Measurements from ENCODE around the gene TMEM167A.

The TMEM167A gene

DNA sequence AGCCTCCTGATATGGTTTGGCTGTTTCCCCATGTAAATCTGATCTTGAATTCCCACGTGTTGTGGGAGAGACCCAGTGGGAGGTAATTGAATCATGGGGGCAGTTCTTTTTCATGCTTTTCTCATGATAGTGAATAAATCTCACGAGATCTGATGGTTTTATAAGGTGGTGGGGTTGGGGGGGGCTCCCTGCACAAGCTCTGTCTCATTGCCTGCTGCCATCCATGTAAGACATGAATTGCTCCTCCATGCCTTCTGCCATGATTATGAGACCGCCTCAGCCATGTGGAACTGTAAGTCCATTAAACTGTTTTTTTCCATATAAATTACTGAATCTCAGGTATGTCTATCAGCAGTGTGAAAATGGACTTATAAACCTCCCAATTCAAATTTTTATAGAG lies 13.0 kb upstream of the TMEM167A start:
- no peak for DNase-seq (ENCODE audit: low read depth)
- no peak overlapping the region for H3K4me3 ChIP-seq (ENCODE audit: low read depth, low read length)
- TF ChIP-seq, protein P1, sequence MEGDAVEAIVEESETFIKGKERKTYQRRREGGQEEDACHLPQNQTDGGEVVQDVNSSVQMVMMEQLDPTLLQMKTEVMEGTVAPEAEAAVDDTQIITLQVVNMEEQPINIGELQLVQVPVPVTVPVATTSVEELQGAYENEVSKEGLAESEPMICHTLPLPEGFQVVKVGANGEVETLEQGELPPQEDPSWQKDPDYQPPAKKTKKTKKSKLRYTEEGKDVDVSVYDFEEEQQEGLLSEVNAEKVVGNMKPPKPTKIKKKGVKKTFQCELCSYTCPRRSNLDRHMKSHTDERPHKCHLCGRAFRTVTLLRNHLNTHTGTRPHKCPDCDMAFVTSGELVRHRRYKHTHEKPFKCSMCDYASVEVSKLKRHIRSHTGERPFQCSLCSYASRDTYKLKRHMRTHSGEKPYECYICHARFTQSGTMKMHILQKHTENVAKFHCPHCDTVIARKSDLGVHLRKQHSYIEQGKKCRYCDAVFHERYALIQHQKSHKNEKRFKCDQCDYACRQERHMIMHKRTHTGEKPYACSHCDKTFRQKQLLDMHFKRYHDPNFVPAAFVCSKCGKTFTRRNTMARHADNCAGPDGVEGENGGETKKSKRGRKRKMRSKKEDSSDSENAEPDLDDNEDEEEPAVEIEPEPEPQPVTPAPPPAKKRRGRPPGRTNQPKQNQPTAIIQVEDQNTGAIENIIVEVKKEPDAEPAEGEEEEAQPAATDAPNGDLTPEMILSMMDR (IDR thresholded peaks at IDR 0.05; ENCODE audit: low read depth, low read length) = no peak
- no peak for TF ChIP-seq MYC (IDR thresholded peaks at IDR 0.05; ENCODE audit: low read depth, low read length)
- TF ChIP-seq, protein P2, sequence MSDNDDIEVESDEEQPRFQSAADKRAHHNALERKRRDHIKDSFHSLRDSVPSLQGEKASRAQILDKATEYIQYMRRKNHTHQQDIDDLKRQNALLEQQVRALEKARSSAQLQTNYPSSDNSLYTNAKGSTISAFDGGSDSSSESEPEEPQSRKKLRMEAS (IDR thresholded peaks at IDR 0.05; ENCODE audit: low read depth, low read length) = no peak
- TF ChIP-seq POLR2A (IDR thresholded peaks at IDR 0.05; ENCODE audit: extremely low read depth, insufficient read length) = no peak

DNA sequence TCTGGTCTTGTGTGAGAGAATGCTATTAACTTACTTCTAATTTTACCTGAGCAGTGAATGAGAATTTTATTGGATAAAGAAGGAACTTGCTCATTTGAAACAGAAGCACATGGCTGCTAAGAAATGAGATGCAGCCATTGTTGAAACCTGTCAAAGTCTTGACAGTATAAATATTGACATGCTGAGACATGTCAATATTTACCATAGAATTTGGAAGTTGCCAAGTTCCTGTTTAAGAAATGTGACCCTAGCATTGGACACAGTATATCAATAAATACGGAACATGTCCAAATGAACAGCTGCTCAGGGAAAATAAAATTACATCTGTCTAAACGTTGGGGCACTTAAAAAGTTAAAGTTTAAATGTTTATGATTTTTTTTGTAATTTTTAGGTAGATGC lies 7.9 kb upstream of the TMEM167A start:
- TF ChIP-seq, protein P1 (IDR thresholded peaks at IDR 0.05; ENCODE audit: low read depth, low read length) = no peak
- TF ChIP-seq MYC (IDR thresholded peaks at IDR 0.05; ENCODE audit: low read depth, low read length) (no peak), POLR2A (IDR thresholded peaks at IDR 0.05; ENCODE audit: extremely low read depth, insufficient read length) (no peak)
- TF ChIP-seq, protein P2 (IDR thresholded peaks at IDR 0.05; ENCODE audit: low read depth, low read length) = no peak
- no peak overlapping the region for H3K4me3 ChIP-seq (ENCODE audit: low read depth, low read length)
- no peak for DNase-seq (ENCODE audit: low read depth)

DNA sequence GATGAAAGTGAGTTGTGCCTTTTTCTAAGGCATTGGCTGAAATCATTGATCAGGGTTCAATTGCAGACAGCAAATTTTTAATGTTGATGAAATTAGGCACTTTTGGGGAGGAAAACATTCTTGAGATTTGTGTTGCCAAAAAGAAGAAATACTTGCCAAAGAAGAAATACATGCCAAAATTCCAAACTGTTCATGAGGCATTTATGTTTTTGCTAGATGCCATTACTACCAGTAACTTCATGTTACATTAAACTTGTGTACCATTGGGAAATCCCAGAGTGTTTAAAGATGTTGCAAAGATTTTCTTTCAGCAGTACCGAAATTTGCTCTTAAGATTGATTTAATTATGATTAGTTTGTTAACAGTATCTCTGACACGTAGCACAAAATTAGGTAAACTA lies 7.1 kb upstream of the TMEM167A start:
- DNase-seq (ENCODE audit: low read depth) = no peak
- no peak overlapping the region for H3K4me3 ChIP-seq (ENCODE audit: low read depth, low read length)
- no peak for TF ChIP-seq MYC (IDR thresholded peaks at IDR 0.05; ENCODE audit: low read depth, low read length)
- TF ChIP-seq, protein P2 (IDR thresholded peaks at IDR 0.05; ENCODE audit: low read depth, low read length) = no peak
- no peak for TF ChIP-seq POLR2A (IDR thresholded peaks at IDR 0.05; ENCODE audit: extremely low read depth, insufficient read length)
- TF ChIP-seq, protein P1 (IDR thresholded peaks at IDR 0.05; ENCODE audit: low read depth, low read length) = no peak

DNA sequence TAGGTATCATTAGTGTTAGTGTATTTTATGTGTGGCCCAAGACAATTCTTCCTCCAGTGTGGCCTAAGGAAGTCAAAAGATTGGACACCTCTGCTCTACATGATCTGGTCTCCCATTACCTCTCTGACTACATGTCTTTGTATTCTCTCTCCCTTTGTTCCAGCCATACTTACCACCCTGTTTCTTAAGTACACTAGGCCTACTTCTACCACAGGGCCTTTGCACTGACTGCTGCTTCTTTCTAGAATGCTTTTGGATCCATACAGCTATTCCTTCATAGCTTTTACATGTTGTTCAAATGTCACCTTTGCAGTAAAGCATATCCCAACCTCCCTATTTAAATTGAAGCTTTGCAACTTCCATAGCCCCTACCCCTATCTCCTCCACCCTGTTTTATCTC lies 5.6 kb upstream of the TMEM167A start:
- no peak overlapping the region for H3K4me3 ChIP-seq (ENCODE audit: low read depth, low read length)
- no peak for DNase-seq (ENCODE audit: low read depth)
- TF ChIP-seq MYC (IDR thresholded peaks at IDR 0.05; ENCODE audit: low read depth, low read length) = no peak
- no peak for TF ChIP-seq POLR2A (IDR thresholded peaks at IDR 0.05; ENCODE audit: extremely low read depth, insufficient read length)
- TF ChIP-seq, protein P2 (IDR thresholded peaks at IDR 0.05; ENCODE audit: low read depth, low read length) = no peak
- TF ChIP-seq, protein P1 (IDR thresholded peaks at IDR 0.05; ENCODE audit: low read depth, low read length) = no peak

DNA sequence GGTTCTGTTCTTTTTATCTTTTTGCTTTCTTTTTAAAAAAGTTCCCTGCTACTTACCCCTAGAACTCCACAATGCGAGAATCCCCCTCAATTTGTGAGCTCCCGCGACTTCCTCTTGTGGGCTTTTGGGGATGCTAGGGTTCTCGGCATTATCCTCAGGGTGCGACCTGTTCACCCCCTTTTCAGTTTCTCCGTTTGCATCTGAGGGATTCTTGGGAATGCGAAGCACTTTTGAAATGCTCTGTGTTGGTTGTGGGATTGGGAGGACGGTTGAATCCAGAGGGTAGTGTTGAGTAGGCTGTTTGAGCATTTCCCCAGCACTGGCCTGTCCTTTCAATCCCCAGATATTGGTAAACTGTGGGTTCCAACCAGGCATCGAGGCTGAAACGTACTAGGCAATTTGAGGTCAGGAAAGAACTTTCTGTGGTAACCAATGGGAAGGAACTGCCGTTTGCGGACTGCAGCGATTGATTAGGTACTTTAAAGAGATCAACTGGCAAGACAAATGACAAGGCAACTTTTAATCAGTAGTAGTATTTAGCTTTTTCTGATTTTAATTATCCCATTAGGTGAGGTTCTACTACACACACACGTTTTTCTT lies 568 bp upstream of the TMEM167A start:
- H3K4me3 ChIP-seq (ENCODE audit: low read depth, low read length) = peak overlapping the region; percentile 98
- DNase-seq (ENCODE audit: low read depth) = peak; percentile 68
- TF ChIP-seq POLR2A (IDR thresholded peaks at IDR 0.05; ENCODE audit: extremely low read depth, insufficient read length) = no peak
- TF ChIP-seq, protein P1 (IDR thresholded peaks at IDR 0.05; ENCODE audit: low read depth, low read length) = no peak
- TF ChIP-seq MYC (IDR thresholded peaks at IDR 0.05; ENCODE audit: low read depth, low read length) = peak; percentile 38; the same call in 1 of the 2 replicates
- TF ChIP-seq, protein P2 (IDR thresholded peaks at IDR 0.05; ENCODE audit: low read depth, low read length) = no peak; the same call in none of the 2 replicates
